ENCODE measurements around the gene ZNF200. TPM values are rescaled to one million over a fixed set of nuclear protein-coding genes. Genes with fewer than 3 reads are reported as not detected.
A peak's percentile ranks its signal among the peaks of the same experiment; 100 is the strongest.
"Not testable (repeated sequence)": the region's sequence is repeated elsewhere in the genome, so short reads cannot be mapped to it uniquely, and the experiment has no call there.

ZNF200 gene
- total RNA-seq, 1 donor, result 4.6 TPM

GRCh38 chr16:3182608-3183444 lies 52.1 kb downstream of the ZNF200 start:
- no peak for DNase-seq (ENCODE audit: low read depth in 2 of 3, low spot score in 2 of 3)

- DNase-seq (ENCODE audit: low read depth in 2 of 3, low spot score in 2 of 3), result not testable (repeated sequence)
Measured at GRCh38 chr16:3182293-3182607, 52.7 kb downstream of the ZNF200 start.

GRCh38 chr16:3180445-3180878 lies 54.5 kb downstream of the ZNF200 start:
- no peak for DNase-seq (ENCODE audit: low read depth in 2 of 3, low spot score in 2 of 3)

- DNase-seq (ENCODE audit: low read depth in 2 of 3, low spot score in 2 of 3), result no peak
Measured at GRCh38 chr16:3179651-3180050, 55.3 kb downstream of the ZNF200 start.

GRCh38 chr16:3175157-3176093 lies 59.5 kb downstream of the ZNF200 start:
- no peak for DNase-seq (ENCODE audit: low read depth in 2 of 3, low spot score in 2 of 3)

- DNase-seq (ENCODE audit: low read depth in 2 of 3, low spot score in 2 of 3), result no peak
Measured at GRCh38 chr16:3174618-3175148, 60.3 kb downstream of the ZNF200 start.

- DNase-seq (ENCODE audit: low read depth in 2 of 3, low spot score in 2 of 3), result peak in 2 of 3 donors; percentile 55 to 58
Measured at GRCh38 chr16:3173892-3174617, 60.9 kb downstream of the ZNF200 start.

Other genes with a start within 250 kb of the ZNF200 start
- 0.27 TPM for gene CLDN9, start 222.2 kb downstream of the ZNF200 start, total RNA-seq
- gene CLDN6, start 217.0 kb downstream of the ZNF200 start, total RNA-seq, result 0.27 TPM
- 7.8 TPM for gene TNFRSF12A, start 214.8 kb downstream of the ZNF200 start, total RNA-seq
- gene HCFC1R1, start 211.2 kb downstream of the ZNF200 start, total RNA-seq, result 17.8 TPM
- gene THOC6, start 211.1 kb downstream of the ZNF200 start, total RNA-seq, result 45.0 TPM
- gene BICDL2, start 198.2 kb downstream of the ZNF200 start, total RNA-seq, result not detected
- 0.27 TPM for gene MMP25, start 188.6 kb downstream of the ZNF200 start, total RNA-seq
- gene IL32, start 169.5 kb downstream of the ZNF200 start, total RNA-seq, result 0.54 TPM
- under 0.01 TPM for gene ZSCAN10, start 135.9 kb downstream of the ZNF200 start, total RNA-seq
- 4.8 TPM for gene ZNF205, start 122.6 kb downstream of the ZNF200 start, total RNA-seq
- 7.0 TPM for gene ZNF213, start 100.1 kb downstream of the ZNF200 start, total RNA-seq
- not detected for gene OR1F1, start 47.0 kb downstream of the ZNF200 start, total RNA-seq
- 0.81 TPM for gene MEFV, start 21.5 kb upstream of the ZNF200 start, total RNA-seq
- gene ZNF263, start 48.3 kb upstream of the ZNF200 start, total RNA-seq, result 49.8 TPM
- 5.7 TPM for gene TIGD7, start 70.3 kb upstream of the ZNF200 start, total RNA-seq
- gene ZNF75A, start 70.3 kb upstream of the ZNF200 start, total RNA-seq, result 21.0 TPM
- 0.27 TPM for gene OR2C1, start 120.7 kb upstream of the ZNF200 start, total RNA-seq
- gene ZSCAN32, start 165.8 kb upstream of the ZNF200 start, total RNA-seq, result 11.0 TPM
- gene ZNF174, start 166.1 kb upstream of the ZNF200 start, total RNA-seq, result 8.6 TPM
- gene ZNF597, start 208.3 kb upstream of the ZNF200 start, total RNA-seq, result 1.6 TPM
- 23.7 TPM for gene NAA60, start 208.5 kb upstream of the ZNF200 start, total RNA-seq

Data from hematopoietic multipotent progenitor cell (in vitro differentiated cells).